ENCODE measurements around the gene ADSS1. TPM values are rescaled to one million over a fixed set of nuclear protein-coding genes. Genes with fewer than 3 reads are reported as not detected.

ADSS1 gene
- total RNA-seq, 1 experiment from 2014 or later: 2.8 TPM

DNA sequence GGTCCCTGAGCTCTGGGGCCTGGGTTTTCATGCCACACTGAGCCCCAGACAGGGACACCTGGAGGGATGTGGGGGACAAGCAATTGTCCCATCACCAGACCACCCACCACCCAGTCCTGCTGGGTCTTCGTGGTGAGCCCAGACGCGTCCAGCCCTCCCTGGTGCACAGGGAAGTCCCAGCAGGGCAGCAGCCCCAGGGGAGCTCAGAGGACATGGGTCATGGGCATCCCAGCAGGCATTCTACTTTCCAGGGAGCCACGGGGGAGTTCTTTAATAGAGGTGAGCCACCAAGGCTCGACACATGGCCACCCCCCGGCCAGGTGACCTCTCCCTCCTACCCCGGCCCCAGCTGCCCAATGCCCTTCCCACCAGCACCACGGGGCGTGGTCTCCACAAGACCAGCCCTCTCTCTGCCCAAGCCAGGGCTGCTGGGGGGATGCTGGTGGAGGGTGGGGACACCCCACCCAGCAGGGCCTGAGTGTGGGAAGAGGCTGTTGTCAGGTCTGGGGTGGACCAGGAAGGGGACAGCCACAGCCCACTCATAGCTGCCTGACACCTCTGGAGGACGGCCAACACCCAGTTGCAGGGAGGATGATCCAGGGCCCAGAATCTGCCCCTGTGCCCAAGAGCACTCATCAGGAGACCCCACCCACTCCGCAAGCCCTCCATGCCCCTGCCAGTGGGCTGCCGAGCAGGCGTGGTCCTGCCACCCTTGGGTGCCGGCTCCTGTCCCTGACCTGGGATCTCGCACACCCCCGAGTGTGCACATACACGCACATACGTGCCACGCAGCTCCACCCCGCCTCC is 57.4 kb downstream of the ADSS1 start:
- no peak for DNase-seq (ENCODE audit: low read depth)

DNA sequence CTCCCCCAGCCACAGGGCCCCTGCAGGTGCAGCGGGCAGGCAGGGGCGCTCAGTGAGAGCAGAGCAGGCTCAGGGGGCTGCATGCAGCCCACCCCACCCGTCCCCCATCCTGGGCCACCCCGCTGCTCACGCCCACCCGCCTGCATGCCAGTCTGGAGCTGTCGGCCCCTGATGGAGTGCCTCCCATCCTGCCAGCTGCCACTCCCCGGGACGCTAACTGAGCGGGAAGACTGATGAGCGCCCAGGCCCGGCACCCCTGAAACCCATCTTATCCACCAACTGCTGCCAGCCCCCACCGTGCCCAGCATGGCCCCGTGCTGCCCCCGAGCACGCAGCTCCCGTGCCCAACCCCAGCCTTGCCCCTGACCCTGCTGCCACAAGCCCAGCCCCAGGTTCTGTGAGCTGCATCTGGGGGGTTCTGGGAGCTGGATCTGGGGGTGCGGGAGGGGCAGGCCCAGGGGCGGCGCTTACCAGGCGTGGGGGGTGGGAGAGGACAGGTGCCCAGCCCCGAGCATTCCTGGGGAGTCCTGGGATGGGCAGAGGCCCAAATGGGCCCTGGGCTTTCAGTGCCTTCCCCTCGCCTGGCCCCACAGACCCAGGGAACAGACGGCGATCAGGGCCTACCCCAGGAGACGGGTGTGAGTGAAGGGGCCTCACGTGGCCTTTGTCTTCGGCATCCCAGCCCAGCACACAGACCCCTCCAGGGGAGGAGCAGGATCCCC is 58.2 kb downstream of the ADSS1 start:
- no peak for DNase-seq (ENCODE audit: low read depth)

DNA sequence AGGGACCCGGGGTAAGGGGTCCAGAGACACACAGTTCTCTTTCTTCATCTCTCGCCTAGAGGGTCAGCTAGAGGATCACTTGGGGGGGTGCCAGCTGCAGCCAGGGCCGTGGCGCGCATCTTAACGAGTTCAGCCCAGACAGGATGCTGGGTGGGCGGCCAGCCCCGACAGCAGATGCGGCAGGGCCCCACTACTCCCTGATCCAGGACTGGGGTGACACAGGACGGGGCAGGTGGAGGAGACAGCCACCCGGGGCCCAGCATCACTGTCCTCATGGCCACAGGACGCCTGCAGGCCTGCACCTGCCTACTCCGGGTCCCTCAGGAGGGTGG is 58.7 kb downstream of the ADSS1 start:
- DNase-seq (ENCODE audit: low read depth): no peak

DNA sequence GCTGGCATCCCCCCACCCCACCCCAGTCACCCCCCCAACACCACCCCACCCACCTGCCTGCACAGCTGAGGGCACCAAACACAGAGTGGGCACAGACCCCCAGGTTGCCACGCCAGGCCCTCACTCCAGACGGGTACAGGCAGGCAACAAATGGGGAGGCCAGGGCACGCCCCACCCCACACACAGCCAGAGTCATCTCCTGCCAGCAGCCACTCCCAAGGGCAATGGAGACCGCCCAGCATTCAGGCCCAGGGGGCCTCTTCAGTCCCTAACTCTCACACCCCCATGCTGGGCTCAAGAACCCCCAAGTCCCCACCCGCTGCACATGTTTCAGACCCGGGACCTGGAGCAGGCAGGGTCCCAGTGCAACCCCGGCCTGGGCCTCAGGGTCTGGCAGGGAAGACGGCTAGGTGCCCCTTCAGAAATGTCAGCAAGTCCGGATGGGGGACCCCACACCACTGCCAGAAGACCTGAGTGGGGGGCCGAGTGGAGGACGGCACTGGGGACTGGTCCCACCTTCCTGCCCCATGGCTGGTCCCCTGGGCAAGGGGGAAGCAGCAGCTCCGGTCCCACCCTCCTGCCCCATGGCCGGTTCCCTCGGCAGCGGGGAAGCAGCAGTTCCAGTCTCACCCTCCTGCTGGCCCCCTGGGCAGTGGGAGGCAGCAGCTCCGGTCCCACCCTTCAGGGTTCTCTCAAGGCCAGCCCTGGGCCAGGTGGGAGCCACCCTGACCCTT is 59.6 kb downstream of the ADSS1 start:
- no peak for DNase-seq (ENCODE audit: low read depth)

DNA sequence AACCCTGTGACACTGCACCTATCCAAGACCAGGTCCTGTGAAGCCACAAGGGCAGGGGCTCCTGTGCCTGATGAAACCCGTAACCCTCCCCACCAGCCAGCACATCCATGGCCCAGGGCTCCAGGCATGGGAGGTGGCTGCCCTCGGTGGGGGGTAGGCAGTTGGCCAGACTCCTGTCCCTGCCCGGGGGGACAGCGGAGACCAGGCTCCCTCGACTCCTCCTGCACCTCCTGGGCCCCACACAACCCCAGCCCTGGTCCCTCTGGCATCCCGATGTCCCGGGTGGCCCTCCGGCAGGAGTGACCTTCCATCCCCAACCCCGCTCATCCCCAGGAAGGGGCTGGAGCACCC is 60.2 kb downstream of the ADSS1 start:
- no peak for DNase-seq (ENCODE audit: low read depth)

DNA sequence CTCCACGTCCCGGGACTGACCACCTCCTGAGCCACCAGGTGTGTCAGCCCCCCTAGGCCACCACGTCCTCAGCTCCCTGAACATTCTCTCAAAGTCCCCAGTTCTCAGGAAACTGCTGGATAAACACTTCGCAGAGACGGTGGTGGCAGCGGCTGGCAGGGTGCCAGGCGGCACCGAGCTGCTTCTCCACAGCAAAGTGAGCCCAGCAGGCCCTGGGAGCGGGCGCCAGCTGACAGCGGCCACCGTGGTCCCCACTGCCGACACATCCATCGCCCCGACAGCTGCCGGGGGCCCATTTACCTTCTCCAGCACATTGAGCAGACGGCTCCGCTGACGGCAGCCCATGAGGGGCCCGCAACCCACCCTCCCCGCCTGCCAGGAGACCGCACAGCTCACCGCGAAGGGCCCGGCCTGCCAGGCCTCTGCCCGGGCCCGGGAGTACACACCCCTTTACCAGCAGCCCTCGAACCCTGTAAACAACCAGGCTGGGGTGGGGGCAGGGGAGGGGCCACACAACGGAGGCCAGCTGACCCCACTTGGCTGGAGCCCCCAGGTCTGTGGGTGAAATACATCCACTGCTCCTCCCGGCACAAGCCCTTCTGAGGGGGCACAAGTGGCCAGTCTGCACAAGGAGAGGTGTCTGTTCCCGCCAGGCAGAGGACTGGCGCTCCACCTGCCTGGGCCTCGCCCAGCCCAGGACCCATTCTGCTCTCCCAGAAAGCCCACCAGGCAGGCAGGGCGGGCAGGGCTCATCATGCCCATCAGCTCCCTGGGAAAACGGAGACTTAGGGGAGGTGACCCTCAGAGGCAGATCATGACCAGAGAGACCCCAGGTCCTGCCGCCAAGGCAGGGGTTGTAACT is 61.0 kb downstream of the ADSS1 start:
- no peak for DNase-seq (ENCODE audit: low read depth)

DNA sequence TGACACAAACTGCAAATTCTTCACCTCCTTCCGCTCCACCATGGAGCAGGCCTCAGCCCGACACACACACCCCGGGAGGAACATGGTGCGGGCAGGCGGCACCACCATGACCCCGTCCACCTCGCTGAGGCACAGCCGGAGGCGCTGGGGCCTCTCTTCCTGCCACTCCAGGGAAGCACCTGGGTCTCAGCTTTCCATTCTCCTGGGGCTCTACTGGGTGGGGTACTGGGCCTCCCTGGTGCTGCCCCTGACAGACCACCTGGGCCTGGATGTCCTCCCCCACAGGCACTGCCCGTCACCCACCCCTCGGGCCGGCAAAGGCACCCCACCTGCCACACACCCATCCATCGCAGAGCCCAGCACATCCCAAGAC is 61.7 kb downstream of the ADSS1 start:
- DNase-seq (ENCODE audit: low read depth): no peak

DNA sequence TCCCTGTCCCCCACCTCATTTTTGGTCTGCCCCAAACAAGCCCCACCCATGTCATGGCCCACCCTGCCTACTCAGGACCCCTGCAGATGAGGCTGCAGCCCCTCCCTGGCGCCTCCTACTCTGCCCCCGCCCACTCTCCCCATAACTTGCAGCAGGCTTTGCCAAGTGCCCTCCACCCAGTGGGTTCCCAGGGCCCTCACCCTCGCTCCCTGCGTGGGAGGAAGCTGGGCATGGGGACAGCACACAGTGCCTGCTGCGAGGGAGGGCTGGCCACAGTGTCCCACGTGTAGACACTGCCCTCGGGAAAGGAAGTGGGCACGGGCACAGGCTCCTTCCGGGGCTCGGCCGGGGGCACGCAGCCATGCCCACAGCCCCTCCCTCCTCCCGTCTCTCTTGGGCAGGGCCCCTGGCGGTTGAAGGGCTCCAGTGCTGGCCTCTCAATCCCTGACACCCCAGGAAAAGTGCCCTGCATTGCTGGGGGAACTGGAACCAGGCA is 62.1 kb downstream of the ADSS1 start:
- no peak for DNase-seq (ENCODE audit: low read depth)

DNA sequence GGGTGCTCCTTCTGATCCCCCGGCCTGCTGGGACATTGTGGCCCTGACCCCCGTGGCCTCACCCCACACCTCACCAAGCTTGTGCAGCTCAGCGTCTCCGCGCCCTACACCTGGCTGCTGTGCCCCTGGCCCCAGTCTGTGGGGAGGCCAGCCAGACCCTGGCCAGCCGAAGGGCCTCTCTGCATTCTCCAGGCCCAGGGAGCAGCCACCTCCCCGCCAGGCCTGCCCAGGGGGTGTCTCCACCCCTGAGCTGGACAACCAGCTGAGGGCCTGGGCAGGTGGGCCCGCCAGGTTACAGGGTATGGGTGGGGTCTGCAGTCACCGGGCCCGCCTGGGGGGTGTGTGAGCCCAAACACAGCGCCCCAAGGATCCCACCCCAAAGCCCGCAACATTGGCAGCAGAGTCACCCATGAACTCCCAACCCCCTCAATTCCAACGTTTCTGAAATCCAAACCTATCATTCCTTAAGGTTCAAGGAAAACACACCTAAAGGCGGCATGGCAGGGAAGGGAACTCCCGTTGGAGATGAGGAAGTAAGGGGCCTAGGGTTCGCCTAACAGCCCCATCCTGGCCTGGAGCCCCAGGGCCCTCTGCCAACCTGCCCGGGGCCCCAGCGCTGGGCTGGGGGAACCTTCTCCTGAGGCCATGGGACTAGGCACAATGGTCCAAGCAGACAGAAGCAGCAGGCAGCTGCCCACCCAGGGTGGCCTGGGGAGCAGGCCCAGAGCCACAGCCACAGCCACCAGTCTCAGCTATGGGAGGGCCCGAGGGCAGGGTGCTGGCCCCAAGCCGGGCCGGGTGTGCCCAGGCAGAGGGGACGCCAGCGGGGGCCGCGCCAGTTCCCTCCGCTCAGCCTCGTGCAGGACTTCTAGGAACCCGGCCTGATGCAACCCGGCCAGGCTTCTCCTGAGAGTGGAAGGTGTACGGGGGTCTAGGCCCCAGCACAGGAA is 63.0 kb downstream of the ADSS1 start:
- DNase-seq (ENCODE audit: low read depth): no peak

DNA sequence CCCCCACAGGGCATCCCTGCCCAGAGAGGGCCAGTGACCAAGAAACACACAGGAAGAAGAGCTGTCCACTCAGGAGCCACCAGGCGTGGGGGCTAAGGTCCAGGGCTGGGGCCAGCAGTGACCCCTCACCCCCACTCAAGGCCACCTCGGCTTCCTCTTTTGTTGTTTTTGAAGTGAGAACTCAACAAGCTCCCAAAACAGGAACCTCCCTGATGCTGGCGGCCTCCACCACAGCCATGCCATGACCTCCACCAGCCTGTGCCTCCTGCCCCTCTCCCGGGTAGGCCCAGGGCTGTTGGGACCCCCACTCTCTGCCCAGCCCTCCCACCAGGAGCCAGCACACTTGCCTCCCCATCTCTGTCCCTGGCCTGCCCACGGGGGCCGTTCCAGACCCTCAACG is 63.7 kb downstream of the ADSS1 start:
- no peak for DNase-seq (ENCODE audit: low read depth)

DNA sequence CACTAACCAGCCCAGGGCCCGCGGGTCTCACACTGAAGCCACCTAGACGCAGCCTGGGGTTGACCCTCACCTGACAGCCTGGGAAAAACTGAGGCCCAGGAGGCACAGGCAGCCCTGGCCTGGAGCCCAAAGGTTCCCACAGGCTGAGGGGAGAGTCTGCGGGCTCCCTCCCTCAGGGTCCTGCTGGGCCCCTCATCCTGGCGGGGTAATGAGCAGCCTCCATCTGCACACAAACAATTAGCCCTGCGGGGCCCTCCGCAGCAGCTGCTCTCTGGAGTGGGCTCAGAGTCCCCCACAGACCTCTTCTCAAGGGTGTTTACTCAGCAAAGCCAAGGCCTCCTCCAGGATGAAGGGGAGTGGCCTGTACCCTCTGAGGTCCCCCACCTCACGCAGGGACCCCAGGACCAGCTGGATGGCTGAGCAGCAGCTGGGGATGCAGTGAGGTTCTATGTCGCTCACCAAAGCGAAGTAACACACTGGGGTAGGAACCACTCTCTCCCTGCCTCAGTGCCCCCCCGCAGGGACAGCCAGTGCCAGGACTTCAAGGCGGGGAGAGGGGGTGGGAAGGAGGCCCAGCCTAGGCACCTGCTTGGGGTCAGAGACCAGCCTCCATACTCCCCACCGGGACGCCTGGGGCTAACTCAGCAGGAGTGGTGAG is 64.3 kb downstream of the ADSS1 start:
- no peak for DNase-seq (ENCODE audit: low read depth)

DNA sequence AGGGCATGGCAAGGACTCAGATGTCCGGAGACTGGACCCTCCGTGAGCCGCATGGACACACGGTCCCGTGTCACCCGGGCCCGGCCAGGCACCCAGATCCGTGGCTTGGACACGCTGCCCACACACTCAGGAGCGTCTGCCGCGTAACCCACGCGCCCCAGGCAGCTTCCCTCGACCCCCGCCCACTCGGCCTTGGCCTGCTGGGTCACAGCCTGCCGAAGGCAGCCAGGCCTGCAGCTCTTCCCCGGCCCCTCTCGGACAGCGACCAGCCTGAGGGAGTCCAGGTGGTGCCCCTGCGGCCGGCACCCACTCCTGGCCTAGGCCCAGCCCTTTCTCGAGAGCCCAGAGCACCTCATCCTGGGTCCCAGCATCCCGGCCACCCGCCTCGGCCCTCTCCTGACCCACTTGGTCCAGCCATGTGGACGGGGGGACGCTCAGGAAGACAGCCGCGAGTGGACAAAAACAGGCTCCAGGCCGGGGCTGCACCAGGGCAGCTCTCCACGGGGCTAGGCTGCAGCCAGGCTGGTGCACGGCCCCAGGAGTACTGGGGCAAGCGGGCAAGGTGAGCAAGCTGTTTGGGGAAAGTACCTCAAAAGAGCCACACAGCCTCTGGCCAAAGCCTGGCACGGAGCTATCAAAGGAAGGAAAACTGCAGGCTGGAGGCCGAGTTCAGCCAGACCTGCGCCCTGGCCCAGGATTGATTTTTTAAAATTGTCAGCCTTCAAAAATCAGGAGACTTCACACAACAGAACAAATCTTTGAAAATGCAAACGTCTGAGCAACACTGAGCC is 65.0 kb downstream of the ADSS1 start:
- no peak for DNase-seq (ENCODE audit: low read depth)

DNA sequence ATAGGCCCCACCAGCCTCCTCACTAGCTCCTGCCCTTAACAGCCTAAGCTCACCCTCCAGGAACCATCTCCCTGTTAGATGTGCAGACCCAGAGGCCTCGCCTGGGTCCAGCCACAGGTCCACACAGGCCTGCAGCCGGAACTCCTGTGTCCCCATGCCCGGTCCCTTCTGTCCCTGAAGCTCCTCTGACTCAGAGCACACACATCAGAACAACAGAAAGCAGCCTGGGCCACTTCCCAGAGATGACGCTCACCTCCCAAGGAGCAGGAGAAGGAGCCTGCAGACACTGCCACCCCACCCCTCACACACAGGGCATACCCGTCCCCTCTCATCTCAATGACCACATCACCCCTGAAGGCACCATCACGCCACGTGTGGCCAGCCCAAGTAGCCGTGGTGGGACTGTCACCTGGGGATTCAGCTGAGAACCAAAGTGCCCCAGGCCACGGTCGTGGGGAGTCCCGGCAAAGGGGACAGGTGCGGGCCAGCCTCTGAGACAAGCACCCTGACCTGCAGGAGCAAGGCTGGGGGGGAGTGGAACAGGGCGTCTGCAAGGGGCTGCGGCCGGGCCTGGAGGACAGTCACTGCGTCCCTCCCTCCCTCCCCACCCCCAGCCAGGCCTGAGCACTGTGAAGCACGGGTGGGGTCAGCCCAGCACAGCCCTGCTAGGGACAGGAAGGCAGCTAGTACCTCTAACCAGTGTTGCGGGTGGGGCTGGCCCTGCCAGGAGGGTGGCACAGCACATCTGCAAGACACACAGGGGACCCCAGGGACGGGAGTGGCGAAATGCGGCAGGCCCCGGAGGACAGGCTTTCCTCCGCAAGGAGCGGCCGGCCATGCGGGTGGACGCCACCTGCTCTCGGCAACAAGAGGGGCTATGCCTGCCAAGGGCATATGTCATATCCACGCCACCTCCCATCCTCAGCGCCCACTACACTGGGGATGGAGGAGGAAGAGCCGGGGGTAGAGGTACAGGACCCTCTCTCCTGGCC is 66.0 kb downstream of the ADSS1 start:
- DNase-seq (ENCODE audit: low read depth): no peak

DNA sequence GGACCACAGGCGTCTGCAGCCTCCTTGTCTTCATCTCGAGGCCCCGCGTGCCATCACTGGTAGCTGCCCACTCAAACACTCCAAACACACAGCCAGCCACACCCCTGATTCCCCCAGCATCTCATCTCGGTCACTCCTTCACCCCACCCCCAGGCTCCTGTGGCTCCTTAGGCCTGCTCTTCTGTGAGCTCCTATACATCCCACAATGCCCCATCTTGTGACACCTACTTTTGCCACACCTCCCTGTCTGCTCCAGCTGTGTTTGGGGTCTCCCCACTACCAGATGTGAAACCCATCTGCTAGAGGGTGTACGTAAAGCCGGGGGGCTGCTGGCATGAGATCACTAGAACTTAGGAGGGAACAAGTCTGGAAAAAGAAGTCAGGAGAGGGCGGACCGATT is 67.4 kb downstream of the ADSS1 start:
- no peak for DNase-seq (ENCODE audit: low read depth)

DNA sequence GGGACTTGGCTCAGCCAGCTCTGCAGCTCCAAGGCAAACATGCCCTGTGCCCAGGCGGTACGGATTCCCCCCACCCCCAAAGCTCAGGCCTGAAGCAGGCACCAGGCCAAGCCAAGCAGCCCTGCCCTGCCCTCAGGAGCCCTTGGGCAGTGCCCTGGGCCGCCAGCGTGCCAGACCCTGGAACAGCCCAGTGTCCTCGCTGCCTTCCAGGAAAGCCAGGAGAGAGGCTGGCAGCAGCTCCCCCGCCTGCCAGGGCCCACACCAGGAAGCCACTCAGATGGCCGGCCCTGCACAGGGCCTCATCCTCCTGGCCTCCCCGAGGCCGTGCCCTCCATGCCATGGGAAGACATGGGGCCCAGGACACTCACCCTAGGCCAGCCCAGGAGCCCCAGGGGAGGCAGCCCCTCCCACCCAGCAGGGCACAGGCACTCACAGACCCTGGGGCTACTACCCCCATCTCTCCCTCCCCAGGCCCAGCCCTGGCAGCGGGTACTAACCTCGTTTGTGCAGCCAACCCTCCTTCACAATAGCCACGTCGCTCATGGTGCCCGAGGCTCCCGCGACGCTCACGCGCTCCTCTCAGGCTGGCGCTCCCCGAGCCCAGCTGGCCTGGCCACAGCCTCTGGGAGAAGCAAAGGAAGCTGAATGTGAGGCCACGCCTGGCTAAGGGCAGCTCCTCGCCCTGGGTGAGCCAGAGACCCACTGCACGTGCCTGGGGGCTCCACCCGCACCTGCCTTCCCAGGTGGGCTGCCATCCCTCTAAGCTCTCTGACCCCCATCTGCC is 68.3 kb downstream of the ADSS1 start:
- DNase-seq (ENCODE audit: low read depth): no peak

DNA sequence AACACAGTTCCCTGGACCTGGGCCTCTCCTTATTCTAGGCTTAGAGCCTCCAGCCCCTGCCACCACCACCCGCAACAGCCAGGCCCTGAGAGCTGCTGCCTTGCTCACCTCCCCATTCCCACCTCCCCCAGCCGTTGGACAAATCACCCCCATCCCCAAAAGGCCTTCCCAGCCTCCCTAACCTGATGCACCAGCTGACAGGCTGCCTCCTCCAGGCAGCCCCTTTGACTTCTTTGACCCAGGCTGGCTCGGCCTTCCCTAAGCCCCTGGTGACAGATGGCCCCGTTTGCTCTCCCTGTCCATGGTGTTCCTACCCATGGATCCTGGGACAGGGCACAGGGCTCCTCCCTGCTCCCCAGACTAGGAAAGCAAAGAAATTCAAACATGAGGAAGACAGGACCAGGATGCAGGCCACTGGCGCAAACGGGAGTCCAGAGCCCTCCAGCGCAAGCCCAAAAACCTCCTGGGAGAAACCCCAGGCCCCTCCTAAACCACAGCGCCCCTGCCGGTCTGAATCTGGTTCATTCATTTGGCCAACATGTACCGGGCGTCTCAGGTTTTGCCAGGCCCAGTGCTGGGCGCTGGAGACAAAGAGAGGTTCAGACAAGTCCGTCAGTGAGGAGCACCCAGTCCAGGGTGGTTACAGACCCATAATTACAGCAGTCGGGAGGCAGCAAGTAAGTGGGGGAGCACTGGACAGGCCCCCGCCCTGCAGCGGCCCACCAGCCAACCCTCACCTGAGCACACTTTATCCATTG is 69.1 kb downstream of the ADSS1 start:
- no peak for DNase-seq (ENCODE audit: low read depth)

DNA sequence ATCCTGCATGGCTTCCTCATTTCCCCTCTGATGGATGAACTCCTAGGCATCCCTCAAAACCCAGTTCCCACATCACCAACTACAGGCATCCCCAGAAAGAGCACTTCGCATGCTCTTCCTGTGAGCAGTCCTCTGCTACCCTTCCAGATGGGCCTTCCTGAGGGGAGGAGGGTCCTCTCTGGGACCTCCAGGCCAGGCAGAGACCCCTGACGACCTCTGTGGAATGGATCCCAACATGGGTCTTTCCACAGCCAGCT is 69.6 kb downstream of the ADSS1 start:
- DNase-seq (ENCODE audit: low read depth): no peak
